ENCODE results near the gene ATP12A.
"Not testable (repeated sequence)": the region's sequence is repeated elsewhere in the genome, so short reads cannot be mapped to it uniquely, and the experiment has no call there.

Gene ATP12A

DNA sequence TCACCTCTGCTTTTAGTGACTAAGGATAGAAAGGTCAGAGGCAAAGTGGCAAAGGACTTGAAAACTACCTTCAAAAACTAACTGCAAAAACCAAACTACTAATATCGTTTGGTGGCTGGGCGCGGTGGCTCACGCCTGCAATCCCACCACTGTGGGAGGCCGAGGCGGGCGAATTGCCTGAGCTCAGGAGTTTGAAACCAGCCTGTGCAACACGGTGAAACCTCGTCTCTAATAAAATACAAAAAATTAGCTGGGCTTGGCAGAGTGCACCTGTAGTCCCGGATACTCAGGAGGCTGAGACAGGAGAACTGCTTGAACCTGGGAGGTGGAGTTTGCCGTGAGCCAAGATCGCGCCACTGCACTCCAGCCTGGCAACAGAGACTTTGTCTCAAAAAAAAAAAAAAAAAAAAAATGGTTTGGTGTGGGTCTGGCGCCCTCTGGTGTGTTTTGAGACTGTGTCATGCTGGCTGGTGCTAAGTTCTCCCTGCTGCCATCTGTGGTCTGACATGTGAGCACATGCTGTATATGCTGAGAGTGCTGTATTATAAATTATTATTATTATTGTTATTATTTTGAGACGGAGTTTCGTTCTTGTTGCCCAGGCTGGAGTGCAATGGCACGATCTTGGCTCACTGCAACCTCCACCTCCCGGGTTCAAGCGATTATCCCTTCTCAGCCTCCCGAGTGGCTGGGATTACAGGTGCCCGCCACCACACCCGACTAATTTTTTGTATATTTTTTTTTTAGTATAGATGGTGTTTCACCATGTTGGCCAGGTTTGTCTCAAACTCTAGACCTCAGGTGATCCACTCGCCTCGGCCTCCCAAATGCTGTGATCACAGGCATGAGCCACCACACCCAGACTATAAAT lies 47.8 kb downstream of the ATP12A start:
- no peak overlapping the region for H3K27ac Mint-ChIP-seq
- no peaks in the 10 kb centered on the region for H3K4me1 Mint-ChIP-seq
- H3K36me3 Mint-ChIP-seq (ENCODE audit: low read depth): peaks cover 8% of the 10 kb centered on the region
- H3K4me3 Mint-ChIP-seq: no peak overlapping the region
- H3K27me3 Mint-ChIP-seq (ENCODE audit: low read depth): peaks cover 12% of the 10 kb centered on the region
- peaks cover 17% of the 10 kb centered on the region for H3K9me3 Mint-ChIP-seq
- TF ChIP-seq, protein P1, sequence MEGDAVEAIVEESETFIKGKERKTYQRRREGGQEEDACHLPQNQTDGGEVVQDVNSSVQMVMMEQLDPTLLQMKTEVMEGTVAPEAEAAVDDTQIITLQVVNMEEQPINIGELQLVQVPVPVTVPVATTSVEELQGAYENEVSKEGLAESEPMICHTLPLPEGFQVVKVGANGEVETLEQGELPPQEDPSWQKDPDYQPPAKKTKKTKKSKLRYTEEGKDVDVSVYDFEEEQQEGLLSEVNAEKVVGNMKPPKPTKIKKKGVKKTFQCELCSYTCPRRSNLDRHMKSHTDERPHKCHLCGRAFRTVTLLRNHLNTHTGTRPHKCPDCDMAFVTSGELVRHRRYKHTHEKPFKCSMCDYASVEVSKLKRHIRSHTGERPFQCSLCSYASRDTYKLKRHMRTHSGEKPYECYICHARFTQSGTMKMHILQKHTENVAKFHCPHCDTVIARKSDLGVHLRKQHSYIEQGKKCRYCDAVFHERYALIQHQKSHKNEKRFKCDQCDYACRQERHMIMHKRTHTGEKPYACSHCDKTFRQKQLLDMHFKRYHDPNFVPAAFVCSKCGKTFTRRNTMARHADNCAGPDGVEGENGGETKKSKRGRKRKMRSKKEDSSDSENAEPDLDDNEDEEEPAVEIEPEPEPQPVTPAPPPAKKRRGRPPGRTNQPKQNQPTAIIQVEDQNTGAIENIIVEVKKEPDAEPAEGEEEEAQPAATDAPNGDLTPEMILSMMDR (IDR thresholded peaks at IDR 0.05; ENCODE audit: unreplicated experiment in 3 of 3): peak; percentile 77 to 87 (median 81)

DNA sequence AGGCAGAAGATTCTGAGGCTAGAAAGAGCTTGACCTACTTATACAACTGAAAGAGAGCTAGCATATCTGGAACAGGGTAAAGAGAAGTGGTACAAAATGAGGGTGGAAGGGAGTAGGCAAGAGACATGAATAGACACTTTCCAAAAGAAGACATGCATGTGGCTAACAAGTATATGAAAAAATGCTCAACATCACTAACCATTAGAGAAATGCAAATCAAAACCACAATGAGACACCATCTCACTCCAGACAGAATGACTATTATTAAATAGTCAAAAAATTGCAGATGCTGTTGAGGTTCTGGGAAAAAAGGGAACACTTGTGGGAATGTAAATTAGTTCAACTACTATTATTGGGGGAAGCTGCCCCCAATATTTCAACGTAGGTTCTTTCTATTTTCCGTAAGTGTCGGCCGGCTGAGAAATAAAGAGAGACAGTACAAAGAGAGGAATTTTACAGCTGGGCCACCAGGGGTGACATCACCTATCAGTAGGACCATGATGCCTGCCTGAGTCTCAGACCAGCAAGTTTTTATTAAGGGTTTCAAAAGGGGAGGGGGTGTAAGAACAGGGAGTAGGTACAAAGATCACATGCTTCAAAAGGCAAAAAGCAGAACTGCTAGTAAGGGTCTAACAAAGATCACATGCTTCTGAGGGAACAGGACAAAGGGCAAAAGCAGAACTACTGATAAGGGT lies 50.8 kb downstream of the ATP12A start:
- not testable (repeated sequence) for H3K4me3 Mint-ChIP-seq; H3K36me3 Mint-ChIP-seq (ENCODE audit: low read depth); H3K4me1 Mint-ChIP-seq; H3K27me3 Mint-ChIP-seq (ENCODE audit: low read depth); H3K27ac Mint-ChIP-seq
- peaks cover 17% of the 10 kb centered on the region for H3K9me3 Mint-ChIP-seq

DNA sequence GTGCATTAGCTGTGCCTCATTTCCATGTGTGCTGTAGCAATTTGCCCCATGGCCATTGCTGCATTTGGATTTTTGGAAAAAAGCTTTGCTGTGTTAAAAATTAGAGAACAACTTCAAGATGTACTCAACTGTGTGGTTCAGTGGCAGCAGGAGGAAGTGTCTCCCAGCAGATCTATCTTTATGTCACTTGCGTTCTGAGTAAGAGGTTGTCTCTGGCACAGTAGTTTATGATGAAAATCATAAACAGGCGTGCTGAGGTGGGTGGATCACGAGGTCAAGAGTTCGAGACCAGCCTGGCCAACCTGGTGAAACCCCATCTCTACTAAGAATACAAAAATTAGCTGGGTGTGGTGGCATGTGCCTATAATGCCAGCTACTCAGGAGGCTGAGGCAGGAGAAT lies 54.7 kb downstream of the ATP12A start:
- H3K27ac Mint-ChIP-seq: no peak overlapping the region
- peaks cover 5% of the 10 kb centered on the region for H3K4me1 Mint-ChIP-seq
- peaks cover 15% of the 10 kb centered on the region for H3K27me3 Mint-ChIP-seq (ENCODE audit: low read depth)
- TF ChIP-seq, protein P1 (IDR thresholded peaks at IDR 0.05; ENCODE audit: unreplicated experiment in 3 of 3): no peak
- no peak overlapping the region for H3K4me3 Mint-ChIP-seq
- H3K36me3 Mint-ChIP-seq (ENCODE audit: low read depth): peaks cover 8% of the 10 kb centered on the region
- H3K9me3 Mint-ChIP-seq: peaks cover 17% of the 10 kb centered on the region

DNA sequence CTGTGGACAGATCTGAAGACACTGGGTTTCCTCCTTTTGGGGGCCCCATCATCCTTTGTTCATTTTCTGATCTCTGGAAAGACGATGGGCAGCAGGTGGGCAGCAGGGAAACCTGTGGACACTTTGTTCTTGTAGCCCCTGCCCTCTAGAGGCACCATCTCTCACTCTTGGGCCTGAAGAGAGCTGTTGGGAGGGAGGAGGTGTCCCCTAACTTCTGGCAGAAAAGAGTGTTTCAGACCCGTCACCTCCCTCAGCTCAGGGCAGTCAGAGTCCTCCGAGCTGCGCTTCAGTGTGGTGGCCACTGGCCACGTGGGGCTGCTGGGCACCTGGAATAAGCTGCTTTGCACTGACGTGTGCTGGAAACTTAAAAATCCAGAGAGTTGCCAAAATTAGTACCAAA lies 56.8 kb downstream of the ATP12A start:
- Mint-ChIP-seq H3K9me3 (peaks cover 7% of the 10 kb centered on the region), H3K36me3 (ENCODE audit: low read depth) (no peaks in the 10 kb centered on the region), H3K27ac (no peak overlapping the region), H3K27me3 (ENCODE audit: low read depth) (peaks cover 10% of the 10 kb centered on the region), H3K4me1 (peaks cover 8% of the 10 kb centered on the region), H3K4me3 (no peak overlapping the region)
- TF ChIP-seq, protein P1 (IDR thresholded peaks at IDR 0.05; ENCODE audit: unreplicated experiment in 3 of 3): no peak

DNA sequence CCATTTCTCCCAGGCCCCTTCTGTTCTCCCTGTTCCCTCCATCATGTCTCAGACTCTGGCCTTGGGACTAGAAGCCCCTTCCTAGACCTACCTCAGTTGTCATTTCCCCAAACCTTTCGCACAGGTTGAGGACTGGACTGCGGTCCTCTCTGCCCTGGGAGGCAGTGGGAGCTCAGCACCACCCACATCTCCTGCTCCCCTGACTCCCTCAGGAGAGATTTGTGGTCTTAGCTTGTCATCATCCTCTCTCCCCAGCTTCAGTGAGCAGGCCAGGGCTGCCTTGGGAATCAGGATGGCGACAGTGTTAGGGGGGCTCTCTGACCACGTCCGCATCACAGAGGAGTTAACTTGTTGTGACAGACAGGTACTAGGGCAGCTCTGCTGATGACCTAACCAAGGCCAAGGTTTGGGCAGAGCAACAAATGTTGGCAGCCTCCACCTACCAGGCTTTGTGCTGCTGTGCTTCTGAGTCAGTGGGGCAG lies 58.2 kb downstream of the ATP12A start:
- H3K27ac Mint-ChIP-seq: no peak overlapping the region
- TF ChIP-seq, protein P1 (IDR thresholded peaks at IDR 0.05; ENCODE audit: unreplicated experiment in 3 of 3): no peak

DNA sequence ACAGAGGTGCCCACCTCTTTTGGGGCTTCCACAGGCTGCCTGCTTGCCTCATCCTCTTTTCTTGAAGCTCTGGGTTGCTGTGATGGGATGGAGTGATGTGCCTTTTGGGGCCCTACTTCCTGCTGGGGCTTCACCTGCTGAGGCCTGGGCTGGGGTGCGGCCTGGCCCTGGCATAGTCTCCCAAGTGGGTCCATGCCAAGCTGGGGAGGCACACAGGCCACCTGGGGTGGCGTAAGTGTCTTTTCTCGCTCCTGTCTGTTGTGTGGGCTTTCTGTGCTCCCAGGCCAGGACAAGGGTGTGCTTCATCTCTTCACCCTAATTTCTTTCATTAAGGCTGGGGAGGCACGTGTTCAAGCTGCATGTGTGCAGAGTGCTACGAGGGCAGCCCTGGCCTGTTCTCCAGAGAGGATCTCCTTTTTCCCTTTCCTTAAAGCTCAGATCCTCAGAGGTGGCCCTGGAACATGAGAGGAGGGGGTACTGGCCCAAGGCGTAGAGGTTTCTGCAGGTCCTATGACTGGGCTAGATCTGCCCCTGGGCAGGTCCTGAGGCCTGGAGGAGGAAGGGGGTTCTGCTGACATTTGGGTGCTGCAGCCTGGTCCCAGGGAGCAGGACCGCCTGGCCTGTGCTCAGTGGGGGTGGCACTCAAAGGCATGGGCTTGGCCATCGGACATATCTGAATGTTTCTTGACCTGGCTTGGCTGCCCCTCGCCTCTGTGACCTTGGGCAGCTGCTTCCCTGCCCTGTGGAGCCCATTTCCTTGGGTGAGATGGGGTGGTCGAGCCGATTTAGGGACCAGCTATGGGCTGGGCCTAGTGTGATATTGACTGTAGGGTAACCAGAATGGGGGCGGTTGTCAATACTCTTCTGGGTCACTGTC lies 60.0 kb downstream of the ATP12A start:
- H3K27me3 Mint-ChIP-seq (ENCODE audit: low read depth): peaks cover 36% of the 10 kb centered on the region
- TF ChIP-seq, protein P1 (IDR thresholded peaks at IDR 0.05; ENCODE audit: unreplicated experiment in 3 of 3): no peak
- no peaks in the 10 kb centered on the region for H3K9me3 Mint-ChIP-seq
- H3K4me3 Mint-ChIP-seq: no peak overlapping the region
- H3K27ac Mint-ChIP-seq: no peak overlapping the region
- no peaks in the 10 kb centered on the region for H3K36me3 Mint-ChIP-seq (ENCODE audit: low read depth)
- peaks cover 31% of the 10 kb centered on the region for H3K4me1 Mint-ChIP-seq

More for the DNA sequence above, 58.2 kb downstream of the ATP12A start:
- Mint-ChIP-seq H3K9me3 (no peaks in the 10 kb centered on the region), H3K27me3 (ENCODE audit: low read depth) (peaks cover 19% of the 10 kb centered on the region), H3K36me3 (ENCODE audit: low read depth) (no peaks in the 10 kb centered on the region), H3K4me1 (peaks cover 17% of the 10 kb centered on the region), H3K4me3 (no peak overlapping the region)
